DMS53 (cell line): Measurements from ENCODE around the gene GDPD2.
"Not testable (repeated sequence)": the region's sequence is repeated elsewhere in the genome, so short reads cannot be mapped to it uniquely, and the experiment has no call there.

Experiments
- DNase-seq: peaks from one replicate; lab custom pipeline; 2025; lab: John Stamatoyannopoulos, UW

The GDPD2 gene, protein sequence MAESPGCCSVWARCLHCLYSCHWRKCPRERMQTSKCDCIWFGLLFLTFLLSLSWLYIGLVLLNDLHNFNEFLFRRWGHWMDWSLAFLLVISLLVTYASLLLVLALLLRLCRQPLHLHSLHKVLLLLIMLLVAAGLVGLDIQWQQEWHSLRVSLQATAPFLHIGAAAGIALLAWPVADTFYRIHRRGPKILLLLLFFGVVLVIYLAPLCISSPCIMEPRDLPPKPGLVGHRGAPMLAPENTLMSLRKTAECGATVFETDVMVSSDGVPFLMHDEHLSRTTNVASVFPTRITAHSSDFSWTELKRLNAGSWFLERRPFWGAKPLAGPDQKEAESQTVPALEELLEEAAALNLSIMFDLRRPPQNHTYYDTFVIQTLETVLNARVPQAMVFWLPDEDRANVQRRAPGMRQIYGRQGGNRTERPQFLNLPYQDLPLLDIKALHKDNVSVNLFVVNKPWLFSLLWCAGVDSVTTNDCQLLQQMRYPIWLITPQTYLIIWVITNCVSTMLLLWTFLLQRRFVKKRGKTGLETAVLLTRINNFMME

DNA sequence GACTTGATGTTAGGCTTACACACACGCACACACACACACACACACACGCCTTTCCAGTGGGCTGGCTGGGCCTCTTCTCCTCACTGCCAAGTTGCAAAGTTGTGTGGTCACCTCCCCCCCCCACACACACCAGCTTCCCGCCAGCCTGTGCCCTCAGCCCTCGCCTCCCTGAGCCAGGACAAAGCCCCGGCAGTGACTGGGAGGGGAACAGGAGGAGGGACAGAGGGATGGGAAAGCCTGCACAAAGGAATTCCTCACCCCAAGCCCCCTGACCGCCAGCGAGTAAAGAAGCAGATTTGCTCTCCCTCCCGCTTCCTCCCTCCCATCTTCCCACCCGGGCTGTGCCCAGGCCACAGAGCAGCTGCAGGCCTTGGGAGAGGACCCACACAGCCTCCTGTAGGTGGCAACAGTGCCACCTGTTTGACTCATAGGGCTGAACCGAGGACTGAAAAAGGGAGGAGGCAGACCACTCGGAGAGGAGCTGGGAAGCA lies at the start of gene GDPD2:
GDPD2 (plus strand) TSS at position 464 of the 491 bp plus-strand sequence. CDS start 1,671 bp downstream, outside the sequence.
- peak; percentile 89 for DNase-seq

DNA sequence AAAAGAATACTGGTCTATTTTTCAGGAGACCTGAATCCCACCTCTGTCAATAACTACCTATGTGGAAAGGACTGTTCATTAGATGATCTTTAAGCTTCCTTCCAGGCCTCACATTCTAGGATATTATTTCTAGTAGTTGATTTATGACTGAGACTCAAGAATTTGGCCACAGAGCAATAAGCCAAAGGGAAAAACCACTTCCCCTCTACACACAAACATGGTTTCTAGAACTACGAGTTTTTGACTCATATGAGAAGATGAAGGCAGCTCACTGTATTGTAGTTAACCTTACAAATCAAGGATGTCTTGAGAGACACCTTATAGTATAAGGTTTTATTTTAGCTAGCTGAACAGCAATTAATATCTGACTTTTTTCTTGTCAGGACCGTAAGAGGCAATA lies 36.9 kb upstream of the GDPD2 start:
- no peak for DNase-seq

DNA sequence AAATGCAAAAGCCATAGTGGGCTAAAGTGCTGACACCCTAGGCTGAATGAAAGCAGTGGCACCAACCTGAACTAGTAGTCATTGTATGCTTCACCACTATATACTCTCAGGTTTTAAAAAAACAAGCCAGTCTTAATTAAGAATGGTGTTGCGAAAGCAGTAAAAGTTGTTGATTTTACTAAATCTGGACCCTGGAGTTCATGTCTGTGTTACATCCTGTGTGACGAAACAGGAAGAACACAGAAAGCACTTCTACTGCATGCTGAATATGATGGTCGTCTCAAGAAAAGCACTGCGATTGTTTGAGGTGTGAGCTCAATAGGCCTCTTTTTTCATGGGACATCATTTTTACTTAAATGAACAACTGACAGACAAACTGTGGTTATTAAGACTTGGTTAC lies 24.2 kb upstream of the GDPD2 start:
- no peak for DNase-seq

DNA sequence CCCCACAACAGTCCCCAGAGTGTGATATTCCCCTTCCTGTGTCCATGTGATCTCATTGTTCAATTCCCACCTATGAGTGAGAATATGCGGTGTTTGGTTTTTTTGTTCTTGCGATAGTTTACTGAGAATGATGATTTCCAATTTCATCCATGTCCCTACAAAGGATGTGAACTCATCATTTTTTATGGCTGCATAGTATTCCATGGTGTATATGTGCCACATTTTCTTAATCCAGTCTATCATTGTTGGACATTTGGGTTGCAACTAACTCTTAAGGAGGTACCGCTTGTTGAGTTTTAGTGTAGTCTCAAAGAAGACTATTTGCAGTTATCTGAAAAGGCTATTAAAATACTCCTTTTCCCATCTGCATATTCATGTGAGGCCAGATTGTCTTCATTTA lies 22.9 kb upstream of the GDPD2 start:
- DNase-seq: not testable (repeated sequence)

DNA sequence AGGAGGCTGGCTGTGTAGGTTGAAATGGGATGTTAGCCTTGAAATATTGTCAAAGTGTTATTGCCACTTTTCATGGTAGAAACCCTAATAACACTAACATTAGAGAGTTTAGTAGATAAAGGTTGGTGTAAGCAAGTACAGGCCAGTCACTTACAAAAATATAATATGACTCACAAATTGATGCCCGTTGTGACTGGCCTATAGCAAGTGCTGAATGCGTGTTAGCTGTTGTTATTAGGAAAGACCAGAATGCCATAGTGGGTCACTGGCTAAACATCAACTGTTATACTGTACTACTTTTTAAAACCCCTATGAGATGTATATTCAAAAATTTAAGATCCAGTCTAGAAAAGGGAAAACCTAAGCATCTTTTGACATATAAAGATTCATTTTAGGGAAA lies 20.4 kb upstream of the GDPD2 start:
- DNase-seq: no peak

DNA sequence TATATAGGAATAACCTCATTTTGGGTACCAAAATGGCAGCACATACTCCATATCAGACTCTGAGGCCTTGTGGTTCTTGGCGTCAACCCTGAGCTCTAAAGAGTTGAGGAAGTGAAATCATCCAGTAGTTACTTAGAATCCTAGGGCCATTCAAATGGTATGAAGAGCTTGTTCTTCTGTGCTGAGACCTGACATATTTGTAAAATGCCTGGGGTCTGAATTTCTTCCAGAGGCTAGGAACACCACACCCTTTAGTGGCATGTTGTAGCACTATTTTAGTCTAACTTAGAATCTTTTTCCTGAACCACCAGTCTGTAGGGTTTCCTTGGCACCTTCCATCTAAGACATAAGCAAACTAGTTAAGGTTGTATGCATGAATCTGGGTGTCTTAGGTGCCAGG lies 18.1 kb upstream of the GDPD2 start:
- no peak for DNase-seq

DNA sequence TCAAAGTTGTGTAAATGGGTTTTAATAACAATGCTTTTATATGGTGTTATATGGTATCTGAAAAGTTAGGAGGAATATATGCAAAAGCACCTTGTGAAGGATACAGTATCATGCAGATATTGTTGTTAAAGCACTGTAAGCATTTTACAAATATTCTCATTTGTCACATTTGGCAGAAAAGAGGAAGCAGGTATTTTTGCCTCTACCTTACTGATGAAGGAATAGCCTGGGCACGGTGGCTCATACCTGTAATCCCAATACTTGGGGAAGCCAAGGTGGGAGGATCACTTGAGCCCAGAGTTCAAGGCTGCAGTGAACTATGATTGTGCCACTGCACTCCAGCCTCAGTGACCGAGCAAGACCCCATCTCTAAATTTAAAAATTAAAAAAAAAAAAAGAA lies 12.2 kb upstream of the GDPD2 start:
- no peak for DNase-seq

DNA sequence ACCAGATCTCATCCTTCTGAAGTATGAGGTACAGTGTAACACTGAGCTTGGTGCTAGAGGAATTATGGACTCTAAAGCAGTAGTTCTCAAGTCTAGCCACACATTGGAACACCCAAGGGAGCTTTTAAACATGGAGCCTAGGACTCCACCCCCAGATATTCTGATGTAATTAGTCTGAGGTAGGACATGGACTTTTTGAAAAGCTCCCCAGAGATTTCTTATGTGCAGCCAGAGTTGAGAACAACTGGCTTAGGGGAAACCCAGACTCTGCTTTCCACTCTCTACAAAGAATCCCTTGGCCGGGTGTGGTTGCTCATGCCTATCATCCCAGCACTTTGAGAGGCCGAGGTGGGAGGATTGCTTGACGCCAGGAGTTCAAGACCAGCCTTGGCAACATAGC lies 11.6 kb upstream of the GDPD2 start:
- no peak for DNase-seq

DNA sequence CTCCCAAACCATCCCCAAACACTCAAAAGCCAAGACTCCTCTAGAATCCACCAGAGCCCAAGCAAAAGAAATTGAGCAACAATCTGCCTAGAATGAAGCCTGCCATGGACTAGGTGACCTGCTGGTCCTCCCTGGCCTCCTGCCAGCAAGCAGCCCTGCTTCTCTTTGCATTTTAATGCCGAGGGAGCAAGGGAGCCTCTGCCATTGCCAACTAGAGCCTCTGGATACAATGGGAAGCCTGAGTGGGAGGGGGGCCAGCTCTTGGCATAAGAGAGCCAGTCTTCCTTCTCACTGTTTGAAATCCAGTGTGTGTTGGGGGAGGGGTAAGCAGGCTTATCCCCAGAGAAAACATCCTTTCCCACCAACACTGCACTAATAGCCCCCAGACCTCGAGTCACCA lies 1.5 kb upstream of the GDPD2 start:
- no peak for DNase-seq

DNA sequence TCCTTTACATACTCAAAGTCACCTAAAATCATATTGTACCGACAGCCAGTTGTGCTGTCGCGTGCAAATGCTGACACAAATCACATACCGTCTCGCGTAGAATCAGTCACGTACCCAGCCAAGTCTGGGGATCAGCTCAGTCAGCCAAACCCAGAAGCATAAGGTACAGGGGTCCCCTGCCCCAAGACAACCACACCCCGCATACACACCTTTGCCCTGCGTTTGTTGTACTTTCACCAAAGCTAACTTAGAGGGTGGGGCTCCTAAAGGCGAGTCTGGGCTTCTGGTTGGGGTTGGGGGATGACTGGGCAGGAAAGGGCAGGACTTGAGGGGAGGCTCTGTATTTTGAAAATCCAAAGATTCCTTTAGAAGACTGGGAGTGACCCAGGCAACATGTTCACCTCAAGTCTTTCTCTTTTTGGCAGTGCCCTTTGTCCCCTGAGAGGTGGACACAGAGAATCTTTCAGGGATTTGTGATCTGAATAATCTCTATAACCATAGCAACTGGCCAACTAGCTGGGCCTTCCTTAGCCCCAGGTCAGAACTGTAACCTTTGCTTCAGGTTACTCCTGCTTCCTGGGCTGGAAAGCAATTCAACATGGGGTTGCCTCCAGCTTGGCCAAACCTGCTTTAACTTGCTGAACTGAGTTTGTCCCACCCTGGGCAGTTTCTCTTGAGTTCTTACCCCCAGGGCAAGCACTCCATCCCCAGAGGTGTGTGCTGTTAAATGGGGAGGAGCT lies 992 bp downstream of the GDPD2 start:
- no peak for DNase-seq

DNA sequence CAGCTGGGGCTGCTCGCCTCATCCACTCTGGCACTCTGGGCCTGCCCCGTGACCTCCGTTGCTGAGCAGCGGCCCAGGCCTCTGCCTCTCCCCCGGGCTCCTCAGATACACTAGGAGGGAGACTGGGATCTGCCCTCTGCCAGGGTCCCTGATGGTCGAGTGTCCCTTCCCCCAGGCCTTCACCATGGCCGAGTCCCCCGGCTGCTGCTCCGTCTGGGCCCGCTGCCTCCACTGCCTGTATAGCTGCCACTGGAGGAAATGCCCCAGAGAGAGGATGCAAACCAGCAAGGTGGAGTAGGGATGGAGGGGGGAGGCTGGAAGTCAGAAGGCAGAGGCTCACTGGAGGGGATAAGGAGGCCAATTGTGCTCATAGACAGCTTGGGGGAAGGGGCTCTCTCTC lies 1.7 kb downstream of the GDPD2 start:
- DNase-seq: no peak

DNA sequence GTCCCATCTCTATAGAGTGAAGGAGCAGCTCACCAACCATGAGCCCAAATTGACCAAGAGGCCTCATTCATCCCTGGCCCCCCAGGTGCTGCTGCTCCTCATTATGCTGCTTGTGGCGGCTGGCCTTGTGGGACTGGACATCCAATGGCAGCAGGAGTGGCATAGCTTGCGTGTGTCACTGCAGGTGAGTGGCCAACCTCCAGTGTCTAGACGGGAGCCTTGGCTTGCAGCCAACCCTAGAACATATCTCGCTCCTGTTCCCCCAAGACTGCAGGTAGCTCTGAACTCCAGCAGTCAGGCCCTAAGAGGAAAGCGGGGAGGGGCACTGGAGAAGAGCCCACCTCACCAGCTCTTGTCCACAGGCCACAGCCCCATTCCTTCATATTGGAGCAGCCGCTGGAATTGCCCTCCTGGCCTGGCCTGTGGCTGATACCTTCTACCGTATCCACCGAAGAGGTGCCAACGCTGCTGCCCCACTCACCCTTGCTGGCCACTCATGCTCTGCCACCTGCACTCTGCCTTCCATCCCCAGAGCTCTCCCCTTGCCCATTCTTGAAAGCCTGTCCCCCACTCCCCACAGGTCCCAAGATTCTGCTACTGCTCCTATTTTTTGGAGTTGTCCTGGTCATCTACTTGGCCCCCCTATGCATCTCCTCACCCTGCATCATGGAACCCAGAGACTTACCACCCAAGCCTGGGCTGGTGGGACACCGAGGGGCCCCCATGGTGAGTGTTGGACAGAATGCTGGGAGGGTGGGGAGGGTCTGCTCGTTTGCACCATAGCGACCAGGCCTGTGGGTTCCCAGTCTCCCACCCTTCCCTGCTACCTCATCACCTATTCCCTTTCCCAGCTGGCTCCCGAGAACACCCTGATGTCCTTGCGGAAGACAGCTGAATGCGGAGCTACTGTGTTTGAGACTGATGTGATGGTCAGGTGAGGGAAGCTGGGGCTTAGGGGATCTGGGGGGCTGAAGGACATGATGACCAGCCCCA lies 3.5 kb downstream of the GDPD2 start:
- DNase-seq: no peak

DNA sequence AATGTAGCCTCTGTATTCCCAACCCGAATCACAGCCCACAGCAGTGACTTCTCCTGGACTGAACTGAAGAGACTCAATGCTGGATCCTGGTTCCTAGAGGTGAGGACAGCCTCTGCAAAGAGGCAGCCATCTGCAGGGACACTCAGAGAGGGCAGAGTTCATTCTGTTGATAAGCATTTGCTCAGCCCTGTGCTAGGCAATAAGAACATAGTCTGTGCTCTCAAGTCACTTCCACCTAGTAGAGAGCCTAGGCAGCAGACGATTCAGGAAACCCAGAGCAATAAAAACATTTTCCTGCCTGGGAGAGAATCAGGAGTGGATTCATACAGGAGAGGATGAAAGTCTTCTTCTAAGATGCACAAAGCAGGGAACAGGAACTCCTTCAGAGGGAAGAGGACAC lies 4.3 kb downstream of the GDPD2 start:
- no peak for DNase-seq

DNA sequence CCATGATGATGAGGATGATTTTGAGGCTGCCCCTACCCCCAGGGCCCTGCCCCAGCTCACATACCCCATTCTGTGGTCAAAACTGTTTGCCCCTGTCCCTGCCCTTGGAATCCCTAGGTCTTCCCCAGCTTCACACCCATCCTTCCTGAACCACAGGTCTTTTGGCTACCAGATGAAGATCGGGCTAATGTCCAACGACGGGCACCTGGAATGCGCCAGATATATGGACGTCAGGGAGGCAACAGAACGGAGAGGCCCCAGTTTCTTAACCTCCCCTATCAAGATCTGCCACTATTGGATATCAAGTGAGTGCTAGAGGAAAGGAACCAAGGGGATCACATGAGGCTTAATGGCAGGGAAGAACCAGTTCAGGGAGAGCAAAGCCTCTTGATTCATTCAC lies 6.6 kb downstream of the GDPD2 start:
- DNase-seq: no peak

DNA sequence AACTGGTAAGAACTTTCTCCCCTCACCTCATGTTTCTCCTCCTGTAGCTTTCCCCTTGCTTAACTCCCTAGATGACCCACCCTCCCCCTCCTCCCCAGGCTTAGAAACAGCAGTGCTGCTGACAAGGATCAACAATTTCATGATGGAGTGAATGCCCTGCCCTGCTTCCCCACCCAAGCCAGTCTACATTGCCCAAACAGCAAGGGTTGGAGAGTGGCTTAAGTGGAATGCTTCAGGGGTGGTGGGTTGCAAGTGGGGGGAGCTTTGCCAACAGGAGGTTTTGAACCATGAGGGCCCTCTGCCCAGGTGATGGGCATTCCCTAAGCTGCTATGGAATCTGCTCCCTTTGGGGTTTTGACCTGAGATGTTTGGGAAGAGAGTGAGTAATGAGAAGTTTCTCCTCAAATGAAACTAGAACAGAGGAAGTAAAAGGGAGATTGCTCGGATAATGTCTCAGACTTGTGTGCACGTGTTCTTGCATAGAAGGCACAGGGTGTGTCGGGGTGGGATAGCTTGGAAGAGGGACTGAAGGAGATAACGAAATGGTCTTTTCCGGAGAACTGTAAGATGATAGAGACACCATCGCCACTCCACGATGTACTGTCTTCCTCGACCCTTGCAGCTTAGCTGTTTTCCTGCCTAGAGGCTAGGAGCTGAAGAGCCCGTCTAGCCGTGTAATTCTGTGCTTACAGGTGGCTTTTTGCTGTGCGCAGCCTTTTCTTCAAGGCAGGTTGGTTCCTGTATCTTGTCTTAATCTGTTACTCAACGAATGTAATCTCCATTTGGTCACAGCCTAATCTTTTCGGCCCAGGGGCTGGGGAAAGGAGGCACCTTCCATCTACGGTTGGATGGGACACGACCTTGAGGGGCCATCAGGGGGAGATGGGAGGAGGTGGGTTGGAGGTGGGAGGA lies 10.1 kb downstream of the GDPD2 start:
- DNase-seq: no peak

DNA sequence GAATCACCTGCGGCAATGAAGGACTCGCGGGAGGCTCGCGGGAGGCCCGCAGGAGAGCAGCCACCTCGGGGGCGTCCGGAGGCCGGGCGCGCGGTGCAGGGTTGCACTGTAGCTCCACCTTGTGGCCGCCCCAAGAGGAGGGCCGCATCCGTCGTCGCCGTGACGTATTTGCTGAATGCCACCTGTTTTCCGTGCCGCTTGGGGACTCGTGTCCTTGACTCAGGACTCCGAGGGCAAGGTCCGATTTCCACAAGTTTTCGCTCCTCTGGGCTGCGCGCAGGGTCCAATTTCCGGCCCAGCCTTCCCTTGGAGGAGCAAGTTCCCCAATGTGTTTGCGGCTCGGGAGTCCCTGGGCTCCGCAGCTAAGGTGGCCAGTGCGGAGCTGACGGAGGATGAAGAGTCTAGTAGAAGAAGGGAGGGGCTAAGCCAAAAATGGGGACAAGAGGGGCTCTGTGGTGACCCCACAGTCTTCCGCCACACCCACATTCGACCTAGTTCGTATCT lies 10.8 kb downstream of the GDPD2 start:
- peak; percentile 91 for DNase-seq

DNA sequence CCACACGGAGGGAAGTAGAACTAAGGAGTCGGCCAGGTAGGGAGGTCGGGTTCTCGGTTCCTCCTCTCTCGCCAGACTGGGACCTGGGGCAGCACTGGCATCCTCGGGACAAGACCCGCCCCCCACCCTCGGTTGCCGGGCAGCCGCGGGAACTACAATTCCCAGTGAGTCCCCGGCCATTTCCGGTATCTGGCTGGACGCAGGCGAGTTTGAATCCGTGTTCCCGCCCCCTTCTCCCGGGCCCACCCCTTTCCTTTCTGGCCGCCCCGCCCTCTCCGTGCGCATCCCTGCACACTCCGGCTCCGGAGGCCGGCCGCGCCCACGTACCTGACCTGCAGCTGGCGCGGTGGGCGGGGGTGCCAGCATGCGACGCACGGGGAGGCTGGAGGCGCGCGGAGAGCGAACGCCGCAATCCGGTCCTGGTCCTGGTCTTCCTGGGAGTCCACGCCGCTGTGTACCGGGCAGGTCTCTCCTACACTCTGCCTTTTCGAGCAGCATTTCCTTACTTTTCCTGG lies 11.3 kb downstream of the GDPD2 start:
- peak; percentile 97 for DNase-seq

DNA sequence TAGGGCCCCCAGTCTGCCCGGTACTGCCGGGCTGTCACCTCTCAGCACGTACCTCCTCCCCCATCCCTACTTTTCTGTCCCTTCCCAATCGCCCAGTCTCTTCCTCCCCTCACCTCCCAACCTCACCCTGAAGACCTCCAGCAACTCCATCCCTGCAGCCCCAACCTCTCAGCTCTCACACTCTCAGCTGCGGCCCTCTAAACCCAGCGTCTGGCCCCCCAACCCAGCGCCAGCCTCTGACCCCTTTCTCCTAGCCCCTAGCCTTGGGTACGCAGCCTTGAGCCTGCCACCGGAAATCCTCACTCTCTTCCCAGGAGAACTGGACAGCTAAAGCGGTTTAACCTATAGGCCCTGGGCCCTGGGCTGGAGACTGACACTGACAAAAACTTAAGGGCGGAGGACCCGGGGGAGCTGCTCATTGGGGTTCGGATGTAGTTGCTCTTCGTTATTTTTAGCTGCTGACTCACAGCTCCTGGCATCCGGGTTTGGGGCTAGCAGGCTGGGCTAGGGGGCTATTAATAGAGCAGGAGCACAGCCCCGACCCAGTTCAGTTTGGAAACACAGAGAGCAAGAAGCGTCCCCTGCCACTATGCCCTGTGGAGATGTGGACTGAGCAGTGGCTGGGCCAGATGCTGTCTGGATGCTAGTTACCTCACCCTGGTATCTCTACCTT lies 11.9 kb downstream of the GDPD2 start:
- DNase-seq: peak; percentile 39

DNA sequence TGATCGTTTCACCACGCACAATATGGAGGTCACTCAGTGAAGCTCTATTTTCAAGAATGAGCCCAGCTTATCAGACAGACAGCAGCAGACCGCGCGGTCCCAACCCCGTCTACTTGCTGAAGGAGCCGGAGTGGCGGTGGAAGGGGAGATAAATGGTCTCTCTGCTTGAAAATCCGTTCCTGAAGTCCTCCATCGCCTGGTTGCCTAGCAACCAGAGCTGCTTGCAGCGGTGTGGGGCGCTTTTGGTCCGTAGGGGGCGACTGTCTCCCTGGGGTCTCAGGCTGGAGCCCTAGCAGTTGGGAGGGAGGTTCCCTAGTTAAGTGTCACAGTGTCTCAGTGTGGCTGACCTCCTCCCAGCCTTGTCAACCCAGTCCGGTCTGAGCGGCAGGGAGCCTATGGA lies 13.2 kb downstream of the GDPD2 start:
- no peak for DNase-seq

DNA sequence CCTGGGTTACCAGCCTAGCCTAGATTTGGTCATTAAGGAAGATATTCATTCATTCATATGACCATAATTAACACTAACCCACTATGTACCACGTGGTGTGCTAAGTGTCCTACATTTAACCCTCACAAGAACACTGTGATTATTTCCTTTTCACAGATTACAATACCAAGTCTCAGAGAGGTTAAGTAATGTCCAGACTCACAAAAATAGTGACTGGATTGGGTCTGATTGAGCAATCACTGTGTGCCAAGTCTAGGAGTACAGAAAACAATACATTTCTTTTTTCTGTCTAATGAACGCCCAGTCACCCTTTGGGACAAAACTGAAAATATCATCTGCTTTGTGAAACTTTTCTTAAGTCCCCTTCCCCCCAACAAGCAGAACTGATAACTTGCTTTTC lies 13.9 kb downstream of the GDPD2 start:
- no peak for DNase-seq
